Activated CD8-positive, alpha-beta memory T cell treated with anti-CD3 and anti-CD28 coated beads for 36 hours (primary cell): ENCODE data around the gene SCYGR4. TPM values are rescaled to one million over a fixed set of nuclear protein-coding genes. Genes with fewer than 3 reads are reported as not detected.
"Not testable (repeated sequence)": the region's sequence is repeated elsewhere in the genome, so short reads cannot be mapped to it uniquely, and the experiment has no call there.

ENCODE experiments used
- CTCF ChIA-PET: fragments of 350-600 bp; sonication (Branson Sonifier 250); formaldehyde crosslinking; loops from one replicate; lab custom pipeline; 2021; ENCODE audit warnings: antibody characterized with exemption; lab: Charles Lee
- POLR2A ChIA-PET: fragments of 350-600 bp; sonication (Branson Sonifier 250); formaldehyde crosslinking; loops from one replicate; lab custom pipeline; 2021; ENCODE audit warnings: antibody characterized with exemption; lab: Charles Lee
- total RNA-seq, 2 experiments: library from RNA; stranded (reverse); gene quantifications; one replicate each; pipeline ENCODE4 v1.2.3, GENCODE V29; 2021

The SCYGR4 gene
- total RNA-seq, 2 experiments from 2014 or later, result not detected

GRCh38 chr2:227657199-227657845 is 40.0 kb downstream of the SCYGR4 start:
- ChIA-PET CTCF (interaction anchor here (0.9 to 1.9 kb wide), 5 partner anchors 11 to 228 kb away, joined by 3 to 5 read pairs (median 4); no protein-coding TSS in a partner anchor), POLR2A (no interaction called here)

- CTCF ChIA-PET, result no interaction called here
- POLR2A ChIA-PET, result no interaction called here
These were observed 43.8 kb downstream of the SCYGR4 start for GRCh38 chr2:227661025-227661649.

- ChIA-PET CTCF (interaction anchor here (0.7 kb wide), 1 partner anchor 229 kb away, joined by 3 read pairs; no protein-coding TSS in a partner anchor), POLR2A (no interaction called here)
These were observed 44.5 kb downstream of the SCYGR4 start for GRCh38 chr2:227661827-227662226.

GRCh38 chr2:227665189-227665940 is 48.1 kb downstream of the SCYGR4 start:
- POLR2A ChIA-PET, result no interaction called here
- CTCF ChIA-PET, result no interaction called here

- POLR2A ChIA-PET, CTCF ChIA-PET: not testable (repeated sequence)
These were observed 49.4 kb downstream of the SCYGR4 start, which contains the start of gene SCYGR5 for GRCh38 chr2:227666631-227667170. Gene SCYGR5 (plus strand): TSS chr2:227666804. CDS start chr2:227666804, 0 bp downstream.

Other genes with a start within 250 kb of the SCYGR4 start
- not detected for gene TM4SF20, start 238.2 kb upstream of the SCYGR4 start, total RNA-seq
- not detected for gene SCYGR1, start 229.5 kb upstream of the SCYGR4 start, total RNA-seq
- gene AGFG1, start 145.3 kb upstream of the SCYGR4 start, total RNA-seq, result 100 to 1,000 TPM; 142 to 148 TPM
- gene SCYGR2, start 18.6 kb upstream of the SCYGR4 start, total RNA-seq, result not detected
- not detected for gene SCYGR3, start 2.7 kb upstream of the SCYGR4 start, total RNA-seq
- not detected for gene SCYGR5, start 49.3 kb downstream of the SCYGR4 start, total RNA-seq
- not detected for gene SLC19A3, start 100.5 kb downstream of the SCYGR4 start, total RNA-seq
- gene SCYGR6, start 107.3 kb downstream of the SCYGR4 start, total RNA-seq, result not detected
- not detected for gene SCYGR7, start 110.8 kb downstream of the SCYGR4 start, total RNA-seq
- gene SCYGR8, start 128.4 kb downstream of the SCYGR4 start, total RNA-seq, result not detected
- gene CCL20, start 196.3 kb downstream of the SCYGR4 start, total RNA-seq, result 1 to 10 TPM; 5.7 to 6.0 TPM